ENCODE results near the gene SMG1.

- TF ChIP-seq CTCF (IDR thresholded peaks at IDR 0.05; ENCODE audit: insufficient read depth, low read length, poor library complexity, severe bottlenecking), result no peak
- no peak for TF ChIP-seq EZH2phosphoT487 (conservative IDR thresholded peaks at IDR 0.05; ENCODE audit: low read length)
Observed at GRCh38 chr16:18945233-18945632, 19.0 kb upstream of the SMG1 start.

All from SU-DHL-6 (cell line).